GM10847 (cell line): ENCODE results near the gene GNGT1.

Experiments
- POLR2A ChIP-seq: IDR thresholded peaks from 2 replicates; pipeline ENCODE4 v1.6.1; 2011; ENCODE audit not compliant: insufficient read length; ENCODE audit errors: extremely low read depth

GNGT1 gene

GRCh38 chr7:93894426-93894825, 11.9 kb upstream of the GNGT1 start:
- no peak for TF ChIP-seq POLR2A

GRCh38 chr7:93894966-93895640, 11.3 kb upstream of the GNGT1 start:
- no peak for TF ChIP-seq POLR2A

- TF ChIP-seq POLR2A: no peak
These were observed 10.3 kb upstream of the GNGT1 start for GRCh38 chr7:93895859-93896600.

DNA sequence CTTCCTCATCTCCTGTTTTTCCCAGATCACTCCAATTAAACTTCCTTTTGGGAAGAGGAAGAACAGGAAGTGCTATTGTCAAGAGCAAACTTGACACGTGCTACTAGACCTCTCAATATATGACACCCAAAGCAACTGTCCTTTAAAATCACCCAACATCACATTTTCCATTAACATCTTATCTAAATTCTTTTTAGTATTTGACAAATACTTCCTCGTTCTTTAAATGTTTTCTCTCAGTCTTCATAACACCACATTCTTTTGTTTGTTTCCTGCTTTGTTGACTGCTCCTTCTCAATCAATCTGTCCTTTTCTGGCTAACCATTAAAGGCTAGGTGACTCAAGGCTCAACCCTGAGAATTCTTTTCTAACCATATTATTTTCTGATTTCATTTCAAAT, 8.7 kb upstream of the GNGT1 start:
- TF ChIP-seq POLR2A: no peak

GRCh38 chr7:93902777-93903423, 3.5 kb upstream of the GNGT1 start:
- TF ChIP-seq POLR2A: no peak

- TF ChIP-seq POLR2A: no peak
These were observed 4.0 kb downstream of the GNGT1 start for GRCh38 chr7:93910076-93910994.

GRCh38 chr7:93913197-93913596, 6.8 kb downstream of the GNGT1 start:
- TF ChIP-seq POLR2A: no peak

DNA sequence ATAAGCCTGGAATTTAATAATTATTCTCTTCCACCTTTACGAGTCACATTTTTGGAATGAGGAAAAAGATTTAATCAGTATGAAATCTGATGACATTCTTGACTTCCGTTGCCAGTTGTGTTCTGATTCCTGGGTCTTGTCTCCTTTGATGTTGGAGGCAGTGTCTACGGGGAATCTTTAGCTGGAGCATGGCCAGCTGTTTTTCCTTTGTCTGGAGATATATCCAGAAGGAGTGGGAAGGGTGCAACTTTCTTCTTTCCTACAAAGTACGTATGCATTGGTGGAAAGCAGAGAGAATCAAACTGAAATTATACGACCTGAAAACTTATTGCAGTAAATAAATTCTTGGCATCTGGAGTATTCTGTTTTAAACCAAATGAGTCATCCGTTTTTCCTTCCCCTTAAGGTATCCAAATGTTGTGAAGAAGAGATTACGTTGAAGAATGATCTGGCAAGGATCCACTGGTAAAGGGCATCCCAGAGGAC, 8.3 kb downstream of the GNGT1 start:
- no peak for TF ChIP-seq POLR2A

GRCh38 chr7:93920496-93921182, 14.3 kb downstream of the GNGT1 start:
- no peak for TF ChIP-seq POLR2A

GRCh38 chr7:93921186-93921585, 14.8 kb downstream of the GNGT1 start:
- no peak for TF ChIP-seq POLR2A

DNA sequence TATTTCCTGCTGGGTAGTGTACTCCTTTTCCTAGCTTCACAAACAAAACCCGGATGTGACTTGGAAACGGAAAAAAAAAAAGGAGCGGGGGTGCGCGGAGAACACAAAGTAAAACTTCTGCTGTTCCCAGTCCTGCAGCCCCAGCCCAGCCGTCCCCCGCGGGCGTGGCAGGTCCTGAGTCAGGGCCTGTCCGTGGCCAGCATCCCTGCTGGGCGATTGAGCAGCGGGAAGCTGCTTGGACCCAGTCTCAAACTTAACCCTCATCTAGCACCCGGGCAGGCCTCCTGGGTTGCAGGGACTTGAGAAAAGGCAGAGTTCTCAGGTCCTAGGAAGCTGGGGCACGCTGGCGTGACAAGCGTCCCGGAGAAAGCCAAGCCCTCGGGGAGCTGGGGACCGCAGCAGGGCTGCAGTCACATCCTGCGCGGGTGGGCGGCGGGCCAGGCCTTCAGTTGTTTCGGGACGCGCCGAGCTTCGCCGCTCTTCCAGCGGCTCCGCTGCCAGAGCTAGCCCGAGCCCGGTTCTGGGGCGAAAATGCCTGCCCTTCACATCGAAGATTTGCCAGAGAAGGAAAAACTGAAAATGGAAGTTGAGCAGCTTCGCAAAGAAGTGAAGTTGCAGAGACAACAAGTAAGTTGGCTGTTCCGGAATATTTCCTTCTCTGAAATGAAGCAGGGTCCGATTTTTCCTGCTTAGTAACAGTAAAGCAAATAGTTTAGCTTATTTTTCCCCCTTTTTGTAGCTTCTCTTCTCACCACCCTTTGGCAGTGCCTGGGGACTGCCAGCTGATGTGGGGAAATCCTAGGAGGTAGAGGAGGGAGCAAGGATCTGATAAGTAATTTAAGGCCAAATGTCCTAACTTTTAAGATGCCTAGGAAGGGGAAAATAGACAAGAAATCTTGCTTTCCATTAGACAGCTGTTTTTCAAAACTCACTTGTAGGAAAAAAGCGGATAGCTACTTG, 15.5 kb downstream of the GNGT1 start, which contains the start of gene GNG11:
GNG11 (plus strand) TSS at position 129 of the 960 bp plus-strand sequence; CDS start at position 532, 403 bp downstream.
- no peak for TF ChIP-seq POLR2A

GRCh38 chr7:93923296-93923695, 16.9 kb downstream of the GNGT1 start:
- TF ChIP-seq POLR2A: no peak

GRCh38 chr7:93923942-93924341, 17.6 kb downstream of the GNGT1 start:
- no peak for TF ChIP-seq POLR2A
